OCI-LY7 (cell line): ENCODE data around the gene ADSS2. TPM values are rescaled to one million over a fixed set of nuclear protein-coding genes. Genes with fewer than 3 reads are reported as not detected.

Experiments
- BruUV-seq: library from RNA; stranded (reverse); fragments of 400-500 nt; replicated peaks from 2 replicates; lab custom pipeline; 2021; lab: Mats Ljungman, UMichigan
- CTCF ChIA-PET: fragments of 300-600 bp; sonication (Branson Sonifier 250); formaldehyde crosslinking; loops from one replicate; lab custom pipeline; 2022; ENCODE audit warnings: antibody characterized with exemption; ENCODE audit not compliant: unreplicated experiment; lab: Charles Lee
- POLR2A ChIA-PET: fragments of 300-600 bp; sonication (Branson Sonifier 250); formaldehyde crosslinking; loops from one replicate; lab custom pipeline; 2022; ENCODE audit warnings: antibody characterized with exemption; lab: Charles Lee
- DNase-seq: peaks from one replicate; pipeline ENCODE4 v3.0.0-alpha.2; 2015; ENCODE audit warnings: low spot score
- H2AFZ ChIP-seq: fragments of 200-600 bp; sonication (generic), shearing (Covaris generic); 2 replicates; pipeline ENCODE4 v1.6.1; 2014; ENCODE audit warnings: mild to moderate bottlenecking, antibody characterized with exemption, low read length, moderate library complexity
- H3K27ac ChIP-seq: fragments of 200-600 bp; sonication (generic); 2 replicates; pipeline ENCODE4 v1.5.1; 2014; ENCODE audit warnings: mixed run types, low read depth, mild to moderate bottlenecking, moderate library complexity, low read length, inconsistent platforms; ENCODE audit not compliant: poor library complexity, severe bottlenecking
- H3K36me3 ChIP-seq: fragments of 200-600 bp; sonication (generic); 2 replicates; pipeline ENCODE4 v1.6.1; 2014; ENCODE audit warnings: mild to moderate bottlenecking, antibody characterized with exemption, low read length, moderate library complexity, mixed read lengths; ENCODE audit not compliant: insufficient read depth
- H3K4me1 ChIP-seq: fragments of 200-600 bp; sonication (generic); 2 replicates; pipeline ENCODE4 v1.5.1; 2014; ENCODE audit warnings: mild to moderate bottlenecking, low read length; ENCODE audit not compliant: insufficient read depth, poor library complexity, severe bottlenecking
- H3K4me2 ChIP-seq: fragments of 200-600 bp; sonication (generic); 2 replicates; pipeline ENCODE4 v1.6.1; 2014; ENCODE audit warnings: mild to moderate bottlenecking, low read length
- H3K4me3 ChIP-seq: fragments of 200-600 bp; sonication (generic); 2 replicates; pipeline ENCODE4 v1.5.1; 2014; ENCODE audit warnings: mild to moderate bottlenecking, low read depth, low read length; ENCODE audit not compliant: poor library complexity, severe bottlenecking
- H3K79me2 ChIP-seq: fragments of 200-600 bp; sonication (generic); 2 replicates; pipeline ENCODE4 v1.6.1; 2016; ENCODE audit warnings: low read depth, mild to moderate bottlenecking, low read length, moderate library complexity, mixed read lengths; ENCODE audit not compliant: insufficient read depth
- H3K9me2 ChIP-seq: fragments of 200-600 bp; sonication (generic); 2 replicates; pipeline ENCODE4 v1.6.1; 2016; ENCODE audit warnings: mild to moderate bottlenecking, low read length, mixed read lengths; ENCODE audit not compliant: insufficient read depth
- H3K9me3 ChIP-seq: fragments of 200-600 bp; sonication (generic); 2 replicates; pipeline ENCODE4 v1.6.1; 2014; ENCODE audit warnings: mild to moderate bottlenecking, mixed run types, low read length, mixed read lengths
- H4K20me1 ChIP-seq: fragments of 200-600 bp; sonication (generic); 2 replicates; pipeline ENCODE4 v1.6.1; 2014; ENCODE audit warnings: mild to moderate bottlenecking, antibody characterized with exemption, low read length, moderate library complexity, mixed read lengths; ENCODE audit not compliant: insufficient read depth
- EZH2phosphoT487 ChIP-seq: fragments of 200-600 bp; sonication (generic); IDR thresholded peaks from 2 replicates; pipeline ENCODE4 v1.6.1; 2018; ENCODE audit warnings: low read depth, borderline replicate concordance, mild to moderate bottlenecking, mixed run types, antibody characterized with exemption, low read length, moderate library complexity, mixed read lengths
- intact Hi-C: fragments of 100-400 bp; cut with micrococcal nuclease; formaldehyde crosslinking; loops from one replicate; pipeline ENCODE4 v1.10.0; 2022; ENCODE audit not compliant: unreplicated experiment
- total RNA-seq, 2 experiments: library from RNA; depleted of rRNA in 1 of 2; stranded (reverse); fragments of >200 nt in 1 of 2; shearing (Covaris generic) in 1 of 2; gene quantifications; 2 replicates each; pipeline ENCODE4 v1.2.3, GENCODE V29; 2014 to 2022
- TF ChIP-seq, protein P1 (sequence below): fragments of 200-600 bp; sonication (generic); conservative IDR thresholded peaks from 2 replicates; pipeline ENCODE4 v1.5.1; 2014; ENCODE audit warnings: mild to moderate bottlenecking, antibody characterized with exemption, low read length, moderate library complexity, mixed read lengths

ADSS2 gene
- total RNA-seq, 2 experiments from 2014 or later = 35.2 to 54.6 TPM

DNA sequence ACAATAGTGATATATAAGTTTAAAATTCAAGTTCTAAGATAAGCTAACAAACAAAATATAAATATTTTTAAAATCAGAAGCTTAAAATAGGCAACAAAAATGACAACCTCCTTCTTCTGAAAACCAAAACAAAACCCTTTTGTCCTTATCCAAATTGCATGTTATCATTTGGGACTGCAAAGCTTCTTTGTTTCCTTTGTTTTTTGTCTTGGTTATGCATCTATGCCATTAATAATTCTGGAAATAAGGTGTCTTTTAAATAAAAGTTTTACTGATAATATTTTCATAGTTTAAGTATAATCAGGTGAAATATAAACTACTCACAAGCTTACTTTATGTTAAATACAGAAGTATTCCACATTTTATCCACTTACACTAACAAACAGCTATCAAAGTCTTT is 20.5 kb downstream of the ADSS2 start:
- Histone ChIP-seq H3K4me2 (no peak overlapping the region), H3K9me2 (no peaks in the 10 kb centered on the region), H3K79me2 (peaks cover 17% of the 10 kb centered on the region; the same call in 1 of the 2 replicates), H2AFZ (no peak overlapping the region), H4K20me1 (no peaks in the 10 kb centered on the region), H3K4me1 (no peaks in the 10 kb centered on the region), H3K4me3 (no peak overlapping the region), H3K27ac (no peak overlapping the region), H3K9me3 (no peaks in the 10 kb centered on the region), H3K36me3 (peaks cover 90% of the 10 kb centered on the region)
- ChIA-PET POLR2A (interaction anchor here (0.8 to 1.4 kb wide), 9 partner anchors 8 to 24 kb away, joined by 3 to 6 read pairs (median 3); no protein-coding TSS in a partner anchor), CTCF (no interaction called here)
- BruUV-seq = no TSS peak
- TF ChIP-seq EZH2phosphoT487 = no peak
- TF ChIP-seq, protein P1, sequence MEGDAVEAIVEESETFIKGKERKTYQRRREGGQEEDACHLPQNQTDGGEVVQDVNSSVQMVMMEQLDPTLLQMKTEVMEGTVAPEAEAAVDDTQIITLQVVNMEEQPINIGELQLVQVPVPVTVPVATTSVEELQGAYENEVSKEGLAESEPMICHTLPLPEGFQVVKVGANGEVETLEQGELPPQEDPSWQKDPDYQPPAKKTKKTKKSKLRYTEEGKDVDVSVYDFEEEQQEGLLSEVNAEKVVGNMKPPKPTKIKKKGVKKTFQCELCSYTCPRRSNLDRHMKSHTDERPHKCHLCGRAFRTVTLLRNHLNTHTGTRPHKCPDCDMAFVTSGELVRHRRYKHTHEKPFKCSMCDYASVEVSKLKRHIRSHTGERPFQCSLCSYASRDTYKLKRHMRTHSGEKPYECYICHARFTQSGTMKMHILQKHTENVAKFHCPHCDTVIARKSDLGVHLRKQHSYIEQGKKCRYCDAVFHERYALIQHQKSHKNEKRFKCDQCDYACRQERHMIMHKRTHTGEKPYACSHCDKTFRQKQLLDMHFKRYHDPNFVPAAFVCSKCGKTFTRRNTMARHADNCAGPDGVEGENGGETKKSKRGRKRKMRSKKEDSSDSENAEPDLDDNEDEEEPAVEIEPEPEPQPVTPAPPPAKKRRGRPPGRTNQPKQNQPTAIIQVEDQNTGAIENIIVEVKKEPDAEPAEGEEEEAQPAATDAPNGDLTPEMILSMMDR = no peak
- no peak for DNase-seq
- intact Hi-C loops = no loop called here

DNA sequence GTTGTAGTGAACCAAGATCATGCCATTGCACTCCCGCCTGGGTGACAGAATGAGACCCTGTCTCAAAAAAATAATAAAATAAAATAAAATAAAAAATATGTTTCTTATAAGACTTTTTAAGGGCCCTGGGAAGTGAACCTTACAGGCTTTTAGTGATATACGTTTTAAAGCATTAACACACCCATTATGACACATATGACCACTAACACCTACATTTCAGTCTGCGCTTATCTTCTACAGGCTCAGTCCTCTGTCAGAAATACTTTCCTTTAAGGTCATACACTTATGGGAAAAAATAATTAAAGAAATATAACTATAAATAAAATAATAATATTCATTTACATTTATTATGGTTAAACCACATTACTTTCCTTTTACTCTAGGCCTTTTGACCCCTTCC is 21.9 kb downstream of the ADSS2 start:
- no peak for TF ChIP-seq EZH2phosphoT487
- TF ChIP-seq, protein P1 = no peak
- ChIA-PET CTCF (no interaction called here), POLR2A (no interaction called here)
- no peak overlapping the region for H3K4me3 ChIP-seq
- BruUV-seq = no TSS peak
- no peaks in the 10 kb centered on the region for H4K20me1 ChIP-seq
- peaks cover 90% of the 10 kb centered on the region for H3K36me3 ChIP-seq
- no peaks in the 10 kb centered on the region for H3K9me2 ChIP-seq
- no peaks in the 10 kb centered on the region for H3K4me1 ChIP-seq
- no peak overlapping the region for H3K4me2 ChIP-seq
- intact Hi-C loops = no loop called here
- no peak for DNase-seq
- H2AFZ ChIP-seq = no peak overlapping the region
- H3K9me3 ChIP-seq = no peaks in the 10 kb centered on the region
- peaks cover 17% of the 10 kb centered on the region; the same call in 1 of the 2 replicates for H3K79me2 ChIP-seq
- no peak overlapping the region for H3K27ac ChIP-seq

DNA sequence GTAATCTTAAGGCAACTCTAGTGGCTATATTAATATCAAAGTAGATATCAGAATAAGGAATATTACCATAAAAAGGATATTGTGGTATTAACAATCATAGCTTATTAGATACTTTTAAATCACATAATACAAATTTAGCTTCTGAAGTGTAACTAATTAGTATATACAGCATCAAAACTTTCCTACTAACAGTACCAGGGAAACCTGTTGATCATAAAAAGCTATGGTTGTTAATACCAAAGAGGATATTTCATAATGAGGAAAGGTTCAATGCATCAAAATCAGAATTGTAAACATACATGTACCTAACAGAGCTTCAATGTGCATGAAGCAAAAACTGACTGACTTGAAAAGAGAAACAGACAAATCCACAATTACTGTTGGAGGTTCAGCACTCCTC is 24.1 kb downstream of the ADSS2 start:
- H3K27ac ChIP-seq = no peak overlapping the region
- peaks cover 92% of the 10 kb centered on the region for H3K36me3 ChIP-seq
- no peak overlapping the region for H3K4me2 ChIP-seq
- H3K9me2 ChIP-seq = no peaks in the 10 kb centered on the region
- POLR2A ChIA-PET = interaction anchor here (0.6 to 1.8 kb wide), 3 partner anchors 15 to 1736 kb away, joined by 4 to 6 read pairs (median 5); no protein-coding TSS in a partner anchor
- no peak overlapping the region for H2AFZ ChIP-seq
- BruUV-seq = no TSS peak
- no peak overlapping the region for H3K4me3 ChIP-seq
- H4K20me1 ChIP-seq = no peaks in the 10 kb centered on the region
- CTCF ChIA-PET = no interaction called here
- peaks cover 14% of the 10 kb centered on the region; the same call in 1 of the 2 replicates for H3K79me2 ChIP-seq
- no peak for TF ChIP-seq EZH2phosphoT487
- TF ChIP-seq, protein P1 = no peak
- intact Hi-C loops = no loop called here
- no peaks in the 10 kb centered on the region for H3K9me3 ChIP-seq
- no peaks in the 10 kb centered on the region for H3K4me1 ChIP-seq
- no peak for DNase-seq
